Anterior cingulate cortex (tissue), 58 donors: ENCODE results near the gene ERC2.

Experiments used
- DNase-seq, 58 donors: peaks; one replicate each; lab custom pipeline; 2025; lab: John Stamatoyannopoulos, UW

Gene ERC2

GRCh38 chr3:55537129-55537528, 931.1 kb downstream of the ERC2 start:
- DNase-seq: no peak

- DNase-seq: no peak
Measured at GRCh38 chr3:55534876-55535275, 933.4 kb downstream of the ERC2 start.

- DNase-seq: no peak
Measured at GRCh38 chr3:55532806-55533205, 935.5 kb downstream of the ERC2 start.

- DNase-seq: no peak
Measured at GRCh38 chr3:55531321-55531720, 936.9 kb downstream of the ERC2 start.

- DNase-seq: no peak
Measured at GRCh38 chr3:55527361-55527760, 940.9 kb downstream of the ERC2 start.

GRCh38 chr3:55526332-55527030, 941.8 kb downstream of the ERC2 start:
- DNase-seq: no peak

GRCh38 chr3:55525436-55525835, 942.8 kb downstream of the ERC2 start:
- DNase-seq: no peak

GRCh38 chr3:55524565-55525244, 943.6 kb downstream of the ERC2 start:
- DNase-seq: peak in 1 of 58 donors; percentile 11

- DNase-seq: no peak
Measured at GRCh38 chr3:55523471-55523870, 944.8 kb downstream of the ERC2 start.

GRCh38 chr3:55521738-55522421, 946.4 kb downstream of the ERC2 start:
- no peak for DNase-seq

GRCh38 chr3:55521064-55521737, 947.1 kb downstream of the ERC2 start:
- DNase-seq: no peak

GRCh38 chr3:55519019-55519418, 949.2 kb downstream of the ERC2 start:
- no peak for DNase-seq

- no peak for DNase-seq
Measured at GRCh38 chr3:55518451-55518850, 949.8 kb downstream of the ERC2 start.

GRCh38 chr3:55516392-55517030, 951.8 kb downstream of the ERC2 start:
- DNase-seq: no peak

GRCh38 chr3:55515550-55516246, 952.6 kb downstream of the ERC2 start:
- no peak for DNase-seq

- no peak for DNase-seq
Measured at GRCh38 chr3:55514962-55515361, 953.3 kb downstream of the ERC2 start.

GRCh38 chr3:55512571-55513343, 955.5 kb downstream of the ERC2 start:
- DNase-seq: no peak

GRCh38 chr3:55511895-55512570, 956.2 kb downstream of the ERC2 start:
- no peak for DNase-seq

GRCh38 chr3:55508335-55508734, 959.9 kb downstream of the ERC2 start:
- DNase-seq: no peak
